SK-N-MC (cell line): Measurements from ENCODE around the gene ITPR2.

Source experiments
- EZH2 ChIP-seq: fragments of 200-600 bp; sonication (generic); IDR thresholded peaks from one replicate; pipeline ENCODE4 v1.6.1; 2017; ENCODE audit warnings: antibody characterized with exemption
- FOXP2 ChIP-seq: optimal IDR thresholded peaks from 2 replicates; pipeline ENCODE3; 2011; ENCODE audit warnings: mild to moderate bottlenecking, moderate library complexity; ENCODE audit not compliant: insufficient read depth; ENCODE audit errors: extremely low read length, control extremely low read depth
- POLR2AphosphoS5 ChIP-seq: IDR thresholded peaks from 2 replicates; pipeline ENCODE4 v1.6.1; 2012; ENCODE audit warnings: mild to moderate bottlenecking, low read depth, low read length, borderline replicate concordance

DNA sequence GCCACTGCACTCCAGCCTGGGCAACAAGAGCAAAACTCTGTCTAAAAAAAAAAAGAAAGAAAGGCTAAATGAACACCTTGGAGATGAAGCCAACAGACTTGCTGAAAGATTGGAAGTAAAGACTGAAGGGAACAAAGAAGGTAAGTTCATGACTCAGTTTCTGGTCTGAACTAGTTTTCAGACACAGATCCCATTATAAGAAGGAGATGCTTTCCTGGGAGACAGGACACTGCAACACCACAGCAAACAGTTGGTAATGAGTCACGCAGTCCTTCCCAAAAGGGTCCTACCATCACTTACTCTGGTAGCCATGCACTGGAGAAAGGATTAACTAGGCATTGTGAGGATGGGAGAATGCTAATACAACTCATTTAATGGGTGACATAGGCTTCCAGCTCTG, 540.4 kb downstream of the ITPR2 start:
- no peak for TF ChIP-seq EZH2
- no peak for TF ChIP-seq POLR2AphosphoS5
- TF ChIP-seq FOXP2 = no peak
